ENCODE results near the gene DOK7.

DOK7 gene

DNA sequence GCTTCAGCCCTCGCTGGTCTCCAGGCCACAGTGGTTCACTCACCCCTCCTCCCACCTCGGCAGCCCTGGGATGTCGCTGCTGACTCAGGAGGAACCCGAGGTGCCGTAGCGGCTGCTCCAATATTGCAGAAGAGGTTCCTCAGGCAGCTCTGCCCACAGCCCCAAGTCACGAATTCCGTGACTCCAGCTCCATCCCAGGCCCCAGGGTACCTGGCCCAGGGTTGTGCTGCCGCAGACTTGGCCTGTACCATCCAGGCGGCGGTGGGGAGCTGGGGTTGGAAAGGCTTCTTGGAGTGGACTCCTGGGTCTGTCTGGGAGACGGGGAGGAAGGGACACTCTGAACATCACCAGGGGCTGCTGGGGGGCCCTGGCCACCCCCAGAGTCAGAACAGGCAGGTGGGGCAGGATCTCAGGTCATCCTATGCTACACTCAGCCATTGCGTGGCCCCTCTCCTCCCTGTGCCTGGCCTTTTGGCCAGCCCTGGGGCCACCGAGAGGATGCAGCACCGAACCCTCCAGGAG, 22.1 kb upstream of the DOK7 start:
- no peak for TF ChIP-seq CTCF (IDR thresholded peaks at IDR 0.05)

GRCh38 chr4:3441501-3442459, 21.3 kb upstream of the DOK7 start, which contains the start of gene HGFAC:
Gene HGFAC (plus strand): TSS chr4:3441968. CDS start chr4:3442002, 34 bp downstream.
- no peak for TF ChIP-seq CTCF (IDR thresholded peaks at IDR 0.05)

DNA sequence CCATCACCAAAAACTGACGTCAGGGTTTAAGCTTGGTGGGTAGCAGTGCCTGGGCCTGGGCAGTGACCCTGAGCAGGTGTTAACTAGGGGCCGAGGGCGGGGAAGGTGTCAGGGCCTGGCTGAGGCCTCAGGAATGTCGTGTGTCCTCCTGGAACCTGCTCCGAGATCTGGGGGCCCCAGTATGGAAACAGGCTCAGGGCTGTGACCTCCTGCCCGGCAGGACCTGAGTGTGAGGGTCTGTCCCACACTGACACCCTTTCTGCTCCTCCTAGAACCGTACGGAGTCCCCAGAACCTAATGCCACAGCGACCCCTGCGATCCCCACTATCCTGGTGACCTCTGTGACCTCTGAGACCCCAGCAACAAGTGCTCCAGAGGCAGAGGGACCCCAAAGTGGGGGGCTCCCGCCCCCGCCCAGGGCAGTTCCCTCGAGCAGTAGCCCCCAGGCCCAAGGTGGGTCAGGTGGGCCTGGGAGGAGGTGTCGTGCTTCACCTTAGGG, 20.6 kb upstream of the DOK7 start:
- no peak for TF ChIP-seq CTCF (IDR thresholded peaks at IDR 0.05)

GRCh38 chr4:3442959-3443749, 20.0 kb upstream of the DOK7 start:
- TF ChIP-seq CTCF (IDR thresholded peaks at IDR 0.05) = peak; percentile 99

DNA sequence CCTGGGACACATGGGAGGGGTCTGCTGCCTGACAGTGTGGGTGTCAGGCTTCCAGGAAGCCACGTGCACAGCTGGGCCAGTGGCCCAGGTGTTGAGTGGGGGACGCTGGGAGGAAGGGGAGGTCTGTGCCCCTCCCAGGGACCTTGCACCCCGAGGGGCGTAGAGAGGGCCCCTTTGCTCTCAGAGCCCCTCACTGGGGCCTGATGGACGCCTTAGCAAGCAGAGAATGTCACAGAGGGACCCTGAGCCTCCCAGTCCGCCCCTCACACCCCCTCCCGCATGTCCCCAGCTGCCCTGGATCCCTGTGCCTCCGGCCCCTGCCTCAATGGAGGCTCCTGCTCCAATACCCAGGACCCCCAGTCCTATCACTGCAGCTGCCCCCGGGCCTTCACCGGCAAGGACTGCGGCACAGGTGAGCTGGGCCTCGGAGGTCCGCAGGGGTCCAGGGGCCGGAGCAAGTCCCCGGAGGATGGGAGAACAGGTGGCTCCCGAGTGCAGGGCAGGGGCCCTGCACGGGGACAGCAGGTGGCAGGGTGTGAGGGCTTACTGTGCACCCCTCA, 19.3 kb upstream of the DOK7 start:
- TF ChIP-seq CTCF (IDR thresholded peaks at IDR 0.05) = peak; percentile 16

GRCh38 chr4:3444351-3445110, 18.6 kb upstream of the DOK7 start:
- TF ChIP-seq CTCF (IDR thresholded peaks at IDR 0.05) = no peak

Measured in LNCAP (cell line).